ENCODE data around the gene PYGB.

The PYGB gene

DNA sequence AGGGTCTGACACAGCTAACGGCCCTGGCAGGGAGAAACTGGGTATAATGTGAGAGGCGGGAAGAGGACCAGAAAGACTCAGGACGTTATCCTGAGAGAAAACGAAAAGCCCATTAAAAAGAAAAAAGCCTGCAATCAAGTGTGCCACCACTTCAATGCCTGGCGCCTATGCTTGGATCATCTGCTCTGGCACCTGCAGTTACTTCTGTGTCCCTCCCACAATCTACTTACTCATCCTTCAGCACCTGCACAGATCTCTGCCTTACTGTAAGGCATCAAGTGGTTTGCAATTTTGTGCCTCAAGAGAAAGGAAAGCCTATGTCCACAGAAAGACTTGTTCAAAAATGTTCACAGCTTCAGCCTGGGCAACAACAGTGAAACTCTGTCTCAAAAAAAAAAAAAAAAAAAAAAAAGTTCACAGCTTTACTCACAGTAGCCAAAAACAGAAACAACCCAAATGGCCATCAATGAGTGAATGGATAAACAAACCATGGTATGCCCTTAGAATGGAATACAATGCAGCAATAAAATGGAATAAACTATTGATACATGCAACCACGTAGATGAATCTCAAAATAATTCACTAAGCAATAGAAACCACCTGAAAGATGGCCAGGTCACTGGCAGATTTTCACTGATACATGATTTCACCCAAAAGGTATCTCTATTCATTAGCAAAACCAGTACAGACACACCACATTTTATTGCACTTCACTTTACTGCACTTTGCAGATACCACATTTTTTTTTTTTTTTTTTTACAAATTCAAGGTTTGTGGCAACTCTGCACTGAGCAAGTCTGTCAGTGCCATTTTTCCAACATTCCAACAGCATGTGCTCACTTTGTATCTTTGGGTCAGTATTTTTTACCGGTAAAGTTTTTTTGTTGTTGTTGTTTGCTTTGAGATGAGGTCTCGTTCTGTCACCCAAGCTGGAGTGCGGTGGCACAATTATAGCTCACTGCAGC, 94.1 kb downstream of the PYGB start:
- no peak for DNase-seq

DNA sequence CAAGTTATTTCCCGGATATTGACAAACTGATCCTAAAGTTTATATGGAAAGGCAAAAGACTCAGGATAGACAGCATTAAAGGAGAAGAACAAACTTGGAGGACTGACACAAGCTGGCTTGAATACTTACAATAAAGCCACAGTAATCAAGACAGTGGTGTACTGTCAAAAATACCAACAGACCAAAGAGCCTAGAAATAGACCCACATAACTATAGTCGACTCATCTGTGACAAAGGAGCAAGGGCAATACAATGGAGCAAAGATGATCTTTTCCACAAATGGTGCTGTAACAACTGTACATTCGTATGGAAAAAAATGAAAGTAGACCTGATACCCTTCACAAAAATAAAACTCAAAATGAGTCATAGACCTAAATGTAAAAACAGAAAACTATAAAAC, 96.7 kb downstream of the PYGB start:
- DNase-seq, result no peak

DNA sequence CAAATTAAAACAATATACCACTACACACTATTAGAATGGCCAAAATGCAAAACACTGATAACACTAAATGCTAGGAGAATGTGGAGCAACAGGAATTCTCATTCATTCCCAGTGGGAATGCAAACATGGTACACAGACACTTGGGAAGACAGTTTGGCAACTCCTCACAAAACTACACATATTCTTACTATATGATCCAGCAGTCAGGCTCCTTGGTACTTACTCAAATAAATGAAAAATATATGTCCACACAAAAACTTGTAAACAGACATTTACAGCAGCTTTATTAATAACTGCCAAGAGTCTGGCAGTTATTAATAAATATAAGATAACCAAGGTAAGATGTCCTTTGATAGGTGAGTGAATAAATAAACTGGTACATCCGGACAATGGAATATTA, 97.8 kb downstream of the PYGB start:
- DNase-seq, result no peak

DNA sequence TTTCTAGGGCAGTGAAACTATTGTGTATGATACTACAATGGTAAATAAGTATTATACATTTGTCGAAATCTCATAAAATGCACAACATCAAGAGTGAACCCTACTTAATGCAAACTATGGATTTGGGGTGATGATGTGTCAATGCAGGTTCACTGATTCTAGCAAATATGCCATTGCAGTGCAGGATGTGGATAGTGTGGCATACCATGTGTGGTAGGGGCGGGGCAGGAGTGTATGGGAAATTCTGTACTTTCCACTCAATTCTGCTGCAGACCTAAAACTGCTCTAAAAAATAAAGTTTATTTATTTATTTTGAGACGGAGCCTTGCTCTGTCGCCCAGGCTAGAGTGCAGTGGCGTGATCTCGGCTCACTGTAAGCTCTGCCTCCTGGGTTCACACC, 98.5 kb downstream of the PYGB start:
- DNase-seq, result no peak
